Activated naive CD4-positive, alpha-beta T cell treated with anti-CD3 and anti-CD28 coated beads, Interleukin-2, amount 50 U/mL, for 16 hours (primary cell): ENCODE results near the gene KRTAP2-3.
"Not testable (repeated sequence)": the region's sequence is repeated elsewhere in the genome, so short reads cannot be mapped to it uniquely, and the experiment has no call there.

Source experiments
- DNase-seq: peaks from one replicate; pipeline ENCODE4 v3.0.0-alpha.2; 2020

Gene KRTAP2-3

GRCh38 chr17:41065829-41066624 lies 6.1 kb upstream of the KRTAP2-3 start, which contains the start of gene KRTAP2-4:
TSS of gene KRTAP2-4 (minus strand) at chr17:41065879. CDS start at chr17:41065845, 34 bp downstream.
- DNase-seq, result no peak

GRCh38 chr17:41065016-41065689 lies 5.2 kb upstream of the KRTAP2-3 start:
- DNase-seq, result not testable (repeated sequence)

- no peak for DNase-seq
Observed at GRCh38 chr17:41064301-41064700, 4.4 kb upstream of the KRTAP2-3 start.

GRCh38 chr17:41063449-41063848 lies 3.5 kb upstream of the KRTAP2-3 start:
- DNase-seq, result no peak

GRCh38 chr17:41061964-41062363 lies 2.0 kb upstream of the KRTAP2-3 start:
- DNase-seq, result no peak

- not testable (repeated sequence) for DNase-seq
Observed at GRCh38 chr17:41059276-41060051, 450 bp downstream of the KRTAP2-3 start.

GRCh38 chr17:41058741-41059140 lies 1.2 kb downstream of the KRTAP2-3 start:
- no peak for DNase-seq

GRCh38 chr17:41057547-41057946 lies 2.4 kb downstream of the KRTAP2-3 start:
- no peak for DNase-seq

GRCh38 chr17:41055130-41055529 lies 4.8 kb downstream of the KRTAP2-3 start, which contains the start of gene KRTAP2-2:
TSS of gene KRTAP2-2 (minus strand) at chr17:41055230. CDS start at chr17:41055211, 19 bp downstream.
- DNase-seq, result not testable (repeated sequence)

- not testable (repeated sequence) for DNase-seq
Observed at GRCh38 chr17:41054556-41054955, 5.4 kb downstream of the KRTAP2-3 start.

GRCh38 chr17:41054025-41054424 lies 5.9 kb downstream of the KRTAP2-3 start:
- DNase-seq, result no peak

GRCh38 chr17:41052566-41052965 lies 7.3 kb downstream of the KRTAP2-3 start:
- no peak for DNase-seq

- no peak for DNase-seq
Observed at GRCh38 chr17:41049110-41049509, 10.8 kb downstream of the KRTAP2-3 start.

- no peak for DNase-seq
Observed at GRCh38 chr17:41048441-41048840, 11.5 kb downstream of the KRTAP2-3 start.

GRCh38 chr17:41046735-41047465 lies 13.0 kb downstream of the KRTAP2-3 start, which contains the start of gene KRTAP2-1:
TSS of gene KRTAP2-1 (minus strand) at chr17:41047316. CDS start at chr17:41047267, 49 bp downstream.
- not testable (repeated sequence) for DNase-seq

- DNase-seq, result no peak
Observed at GRCh38 chr17:41042953-41043352, 17.0 kb downstream of the KRTAP2-3 start.

- not testable (repeated sequence) for DNase-seq
Observed at GRCh38 chr17:41040783-41041571, 18.9 kb downstream of the KRTAP2-3 start, which contains the start of gene KRTAP1-1. TSS of gene KRTAP1-1 (minus strand) at chr17:41041450. CDS start at chr17:41041397, 53 bp downstream.

- no peak for DNase-seq
Observed at GRCh38 chr17:41037853-41038350, 22.0 kb downstream of the KRTAP2-3 start.

GRCh38 chr17:41034346-41034935 lies 25.5 kb downstream of the KRTAP2-3 start, which contains the start of gene KRTAP1-3:
TSS of gene KRTAP1-3 (minus strand) at chr17:41034874. CDS start at chr17:41034821, 53 bp downstream.
- not testable (repeated sequence) for DNase-seq

GRCh38 chr17:41029633-41030245 lies 30.2 kb downstream of the KRTAP2-3 start, which contains the start of gene KRTAP1-4:
TSS of gene KRTAP1-4 (minus strand) at chr17:41030195. CDS start at chr17:41030078, 117 bp downstream.
- DNase-seq, result no peak
